Neutrophil (primary cell): ENCODE measurements around the gene NOCT.
A peak's percentile ranks its signal among the peaks of the same experiment; 100 is the strongest.
"Not testable (repeated sequence)": the region's sequence is repeated elsewhere in the genome, so short reads cannot be mapped to it uniquely, and the experiment has no call there.

Source experiments
- H3K27ac ChIP-seq: fragments of 200-600 bp; sonication (generic); 2 replicates; pipeline ENCODE4 v1.5.1; 2016; ENCODE audit warnings: mild to moderate bottlenecking, moderate library complexity
- H3K27me3 ChIP-seq: fragments of 200-600 bp; sonication (generic); 2 replicates; pipeline ENCODE4 v1.6.0; 2016; ENCODE audit warnings: mild to moderate bottlenecking
- H3K36me3 ChIP-seq: fragments of 200-600 bp; sonication (generic); 2 replicates; pipeline ENCODE4 v1.5.1; 2017
- H3K4me1 ChIP-seq, 2 experiments: fragments of 200-600 bp in 1 of 2; sonication (generic) in 1 of 2; 1 replicate in 1 of 2; 2 replicates in 1 of 2; pipeline versions ENCODE4 v1.5.1 to v1.6.1; 2013 to 2016; ENCODE audit warnings: low read depth in 1 of 2, low read length in 1 of 2, mild to moderate bottlenecking in 1 of 2, moderate library complexity in 1 of 2; ENCODE audit not compliant: control insufficient read depth in 1 of 2, insufficient read depth in 1 of 2
- H3K4me3 ChIP-seq, 2 experiments: fragments of 200-600 bp in 1 of 2; sonication (generic) in 1 of 2; 1 replicate in 1 of 2; 2 replicates in 1 of 2; pipeline ENCODE4 v1.5.1; 2013 to 2016; ENCODE audit warnings: low read depth in 1 of 2, low read length in 1 of 2, mild to moderate bottlenecking in 1 of 2, moderate library complexity in 1 of 2
- H3K9me3 ChIP-seq: fragments of 200-600 bp; sonication (generic); 2 replicates; pipeline ENCODE4 v1.5.1; 2016
- CTCF ChIP-seq: fragments of 200-600 bp; sonication (generic); IDR thresholded peaks from 2 replicates; pipeline ENCODE4 v1.5.1; 2016; ENCODE audit warnings: antibody characterized with exemption

Gene NOCT

GRCh38 chr4:138999666-139000065 is 15.9 kb upstream of the NOCT start:
- H3K4me1 ChIP-seq, result peaks cover 33 to 41% of the 10 kb centered on the region in 2 experiments
- H3K4me3 ChIP-seq, result no peak overlapping the region
- H3K27ac ChIP-seq, result peak overlapping the region; percentile 64
- no peaks in the 10 kb centered on the region for H3K9me3 ChIP-seq
- no peaks in the 10 kb centered on the region for H3K27me3 ChIP-seq
- TF ChIP-seq CTCF, result no peak
- H3K36me3 ChIP-seq, result no peaks in the 10 kb centered on the region

GRCh38 chr4:139000134-139000533 is 15.4 kb upstream of the NOCT start:
- H3K36me3 ChIP-seq, H3K4me3 ChIP-seq, H3K27me3 ChIP-seq, H3K9me3 ChIP-seq: not testable (repeated sequence)
- H3K27ac ChIP-seq, result peak overlapping the region; percentile 64
- peaks cover 33 to 41% of the 10 kb centered on the region in 2 experiments for H3K4me1 ChIP-seq

- not testable (repeated sequence) for H3K36me3 ChIP-seq, H3K9me3 ChIP-seq
- peak overlapping the region; percentile 73 for H3K27ac ChIP-seq
Measured at GRCh38 chr4:139001430-139001829, 14.2 kb upstream of the NOCT start.

GRCh38 chr4:139003668-139004067 is 11.9 kb upstream of the NOCT start:
- peak overlapping the region; percentile 41 for H3K27ac ChIP-seq
- H3K4me3 ChIP-seq, result not testable (repeated sequence)

More at GRCh38 chr4:139001430-139001829, 14.2 kb upstream of the NOCT start:
- not testable (repeated sequence) for H3K27me3 ChIP-seq, H3K4me3 ChIP-seq
- H3K4me1 ChIP-seq, result peaks cover 33 to 41% of the 10 kb centered on the region in 2 experiments

GRCh38 chr4:139005774-139006173 is 9.8 kb upstream of the NOCT start:
- H3K9me3 ChIP-seq, result no peaks in the 10 kb centered on the region
- TF ChIP-seq CTCF, result no peak
- no peaks in the 10 kb centered on the region for H3K27me3 ChIP-seq
- H3K36me3 ChIP-seq, result no peaks in the 10 kb centered on the region
- H3K27ac ChIP-seq, result no peak overlapping the region
- peaks cover 28 to 37% of the 10 kb centered on the region in 2 experiments for H3K4me1 ChIP-seq
- no peak overlapping the region for H3K4me3 ChIP-seq

More at GRCh38 chr4:139003668-139004067, 11.9 kb upstream of the NOCT start:
- H3K9me3 ChIP-seq, H3K27me3 ChIP-seq, H3K36me3 ChIP-seq: not testable (repeated sequence)
- peaks cover 42 to 52% of the 10 kb centered on the region in 2 experiments for H3K4me1 ChIP-seq

GRCh38 chr4:139007640-139008039 is 7.9 kb upstream of the NOCT start:
- Histone ChIP-seq H3K4me1 (peaks cover 13 to 20% of the 10 kb centered on the region in 2 experiments), H3K4me3 (no peak overlapping the region), H3K27ac (no peak overlapping the region), H3K27me3 (no peaks in the 10 kb centered on the region), H3K36me3 (no peaks in the 10 kb centered on the region), H3K9me3 (no peaks in the 10 kb centered on the region)
- TF ChIP-seq CTCF, result no peak

GRCh38 chr4:139008278-139008677 is 7.3 kb upstream of the NOCT start:
- not testable (repeated sequence) for H3K36me3 ChIP-seq, H3K9me3 ChIP-seq, H3K27me3 ChIP-seq
- H3K4me3 ChIP-seq, result peak overlapping the region in 1 of 2 experiments; percentile 0
- H3K27ac ChIP-seq, result peak overlapping the region; percentile 36
- peaks cover 10 to 14% of the 10 kb centered on the region in 2 experiments for H3K4me1 ChIP-seq

GRCh38 chr4:139009702-139010101 is 5.9 kb upstream of the NOCT start:
- no peak overlapping the region for H3K27ac ChIP-seq
- no peak for TF ChIP-seq CTCF

More at GRCh38 chr4:139009702-139010101, 5.9 kb upstream of the NOCT start:
- Histone ChIP-seq H3K27me3 (no peaks in the 10 kb centered on the region), H3K4me3 (no peak overlapping the region), H3K4me1 (peaks cover 15 to 22% of the 10 kb centered on the region in 2 experiments), H3K9me3 (no peaks in the 10 kb centered on the region), H3K36me3 (no peaks in the 10 kb centered on the region)
